ENCODE measurements around the gene CCDC85C. TPM values are rescaled to one million over a fixed set of nuclear protein-coding genes. Genes with fewer than 3 reads are reported as not detected.
A peak's percentile ranks its signal among the peaks of the same experiment; 100 is the strongest.

CCDC85C gene
- total and polyA plus RNA-seq, 2 experiments from 2014 or later = 4.5 to 24.9 TPM

GRCh38 chr14:99573436-99574098, 30.4 kb downstream of the CCDC85C start:
- Histone ChIP-seq H3K9me2 (ENCODE audit: insufficient read depth) (no peaks in the 10 kb centered on the region), H3F3A (replicated peaks; ENCODE audit: low read depth) (no peaks in the 10 kb centered on the region), H3K4me1 (ENCODE audit: insufficient read depth) (peaks cover 63% of the 10 kb centered on the region), H3K27ac (ENCODE audit: low read depth) (no peak overlapping the region; the same call in 1 of the 2 replicates), H2AFZ (no peak overlapping the region), H3K36me3 (ENCODE audit: insufficient read depth) (no peaks in the 10 kb centered on the region), H3K79me2 (replicated peaks; ENCODE audit: insufficient read depth) (peaks cover 54% of the 10 kb centered on the region), H3K27me3 (ENCODE audit: insufficient read depth) (no peaks in the 10 kb centered on the region), H4K20me1 (replicated peaks; ENCODE audit: insufficient read depth) (peaks cover 4% of the 10 kb centered on the region; the same call in 1 of the 2 replicates), H3K4me2 (peak overlapping the region; percentile 71), H3K4me3 (no peak overlapping the region; the same call in 1 of the 2 replicates)
- peak overlapping the region; percentile 6; the same call in 1 of the 2 replicates for H3K27ac Mint-ChIP-seq
- no peaks in the 10 kb centered on the region for H3K9me3 Mint-ChIP-seq
- no peaks in the 10 kb centered on the region; the same call in 2 of the 3 replicates for H3K36me3 Mint-ChIP-seq (ENCODE audit: low read depth)
- no peak for ATAC-seq
- peak overlapping the region; percentile 21; the same call in 2 of the 3 replicates for H3K4me3 Mint-ChIP-seq
- H3K27me3 Mint-ChIP-seq (ENCODE audit: insufficient read depth, low read depth, poor library complexity) = peaks cover 20% of the 10 kb centered on the region
- DNase-seq (ENCODE audit: low spot score) = no peak
- TF ChIP-seq JUNB (IDR thresholded peaks at IDR 0.05; ENCODE audit: unreplicated experiment) (no peak), NANOG (IDR thresholded peaks at IDR 0.05; ENCODE audit: borderline replicate concordance) (no peak), POLR2AphosphoS5 (IDR thresholded peaks at IDR 0.05; ENCODE audit: low read depth) (no peak), REST (IDR thresholded peaks at IDR 0.05; ENCODE audit: unreplicated experiment) (no peak), ZNF462 (CRISPR knock-in tag; IDR thresholded peaks at IDR 0.05) (no peak), EZH2phosphoT487 (IDR thresholded peaks at IDR 0.05; ENCODE audit: unreplicated experiment) (no peak), CREB1 (CRISPR knock-in tag; IDR thresholded peaks at IDR 0.05; ENCODE audit: low read depth) (no peak), EZH2 (IDR thresholded peaks at IDR 0.05; ENCODE audit: low read depth, unreplicated experiment) (no peak), ETS1 (IDR thresholded peaks at IDR 0.05) (no peak), ZNF114 (CRISPR knock-in tag; IDR thresholded peaks at IDR 0.05) (no peak), STAT1 (IDR thresholded peaks at IDR 0.05; ENCODE audit: unreplicated experiment) (no peak), CTCF (conservative IDR thresholded peaks at IDR 0.05; ENCODE audit: low read depth in 2 of 2) (no peak), ZNF331 (CRISPR knock-in tag; IDR thresholded peaks at IDR 0.05; ENCODE audit: low read depth) (no peak)
- H3K4me1 Mint-ChIP-seq = peaks cover 87% of the 10 kb centered on the region
